ENCODE results near the gene FNDC3A. TPM values are rescaled to one million over a fixed set of nuclear protein-coding genes. Genes with fewer than 3 reads are reported as not detected.
"Not testable (repeated sequence)": the region's sequence is repeated elsewhere in the genome, so short reads cannot be mapped to it uniquely, and the experiment has no call there.

Gene FNDC3A
- total RNA-seq, 1 experiment from 2014 or later: 15.6 TPM

- POLR2A ChIA-PET (ENCODE audit: unreplicated experiment): no interaction called here
- Histone ChIP-seq H3K4me1 (ENCODE audit: insufficient read depth, low read length) (no peaks in the 10 kb centered on the region), H3K27ac (ENCODE audit: low read length) (no peak overlapping the region), H3K27me3 (ENCODE audit: low read length) (no peaks in the 10 kb centered on the region), H3K9me2 (replicated peaks; ENCODE audit: low read length) (no peaks in the 10 kb centered on the region), H3K79me2 (ENCODE audit: low read length) (no peaks in the 10 kb centered on the region), H3K4me3 (ENCODE audit: low read length) (no peak overlapping the region), H3K4me2 (ENCODE audit: low read length) (no peak overlapping the region), H3K9me3 (ENCODE audit: low read length) (no peaks in the 10 kb centered on the region), H2AFZ (ENCODE audit: low read length) (no peak overlapping the region), H4K20me1 (ENCODE audit: low read length) (no peaks in the 10 kb centered on the region), H3K9ac (ENCODE audit: low read length) (no peak overlapping the region), H3F3A (ENCODE audit: low read length, unreplicated experiment) (no peaks in the 10 kb centered on the region), H3K36me3 (ENCODE audit: low read depth, low read length) (peaks cover 19% of the 10 kb centered on the region)
- CTCF ChIA-PET: no interaction called here
- ATAC-seq (no peak), DNase-seq (no peak)
- intact Hi-C loops (cut with micrococcal nuclease): no loop called here
- no TSS peak for BruUV-seq (replicated peaks)
- TF ChIP-seq CTCF (conservative IDR thresholded peaks at IDR 0.05; ENCODE audit: low read depth, low read length) (no peak), EZH2 (IDR thresholded peaks at IDR 0.05; ENCODE audit: low read length, unreplicated experiment) (no peak), EZH2phosphoT487 (IDR thresholded peaks at IDR 0.05; ENCODE audit: borderline replicate concordance, low read length) (no peak)
Measured at GRCh38 chr13:49134305-49134704, 158.6 kb downstream of the FNDC3A start.

DNA sequence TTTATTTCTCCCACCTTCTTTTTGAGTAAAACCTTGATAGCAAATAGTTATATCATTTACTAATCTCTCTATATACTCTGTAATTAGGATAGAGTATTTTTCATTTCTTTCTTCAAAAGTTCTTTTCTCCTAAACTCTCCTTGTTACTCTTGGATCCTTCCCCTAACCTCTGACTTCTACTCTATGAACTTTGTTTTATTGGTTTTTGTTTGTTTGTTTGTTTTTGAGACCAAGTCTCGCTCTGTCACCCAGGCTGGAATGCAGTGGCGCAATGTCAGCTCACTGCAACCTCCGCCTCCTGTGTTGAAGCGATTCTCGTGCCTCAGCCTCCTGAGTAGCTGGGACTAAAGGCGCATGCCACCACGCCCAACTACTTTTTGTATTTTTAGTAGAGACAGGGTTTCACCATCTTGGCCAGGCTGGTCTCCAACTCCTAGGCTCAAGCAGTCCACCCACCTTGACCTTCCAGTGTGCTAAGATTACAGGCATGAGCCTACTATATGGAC lies 161.5 kb downstream of the FNDC3A start:
- ATAC-seq; H3K9ac ChIP-seq (ENCODE audit: low read length); H3K79me2 ChIP-seq (ENCODE audit: low read length); H3K9me3 ChIP-seq (ENCODE audit: low read length); POLR2A ChIA-PET (ENCODE audit: unreplicated experiment); H3K27me3 ChIP-seq (ENCODE audit: low read length); H3K4me3 ChIP-seq (ENCODE audit: low read length); H3K9me2 ChIP-seq (replicated peaks; ENCODE audit: low read length); H3K4me2 ChIP-seq (ENCODE audit: low read length); H2AFZ ChIP-seq (ENCODE audit: low read length); intact Hi-C loops (cut with micrococcal nuclease); H3F3A ChIP-seq (ENCODE audit: low read length, unreplicated experiment); BruUV-seq (replicated peaks); H3K27ac ChIP-seq (ENCODE audit: low read length); H3K4me1 ChIP-seq (ENCODE audit: insufficient read depth, low read length); H4K20me1 ChIP-seq (ENCODE audit: low read length); DNase-seq; CTCF ChIA-PET: not testable (repeated sequence)
- peaks cover 12% of the 10 kb centered on the region for H3K36me3 ChIP-seq (ENCODE audit: low read depth, low read length)

DNA sequence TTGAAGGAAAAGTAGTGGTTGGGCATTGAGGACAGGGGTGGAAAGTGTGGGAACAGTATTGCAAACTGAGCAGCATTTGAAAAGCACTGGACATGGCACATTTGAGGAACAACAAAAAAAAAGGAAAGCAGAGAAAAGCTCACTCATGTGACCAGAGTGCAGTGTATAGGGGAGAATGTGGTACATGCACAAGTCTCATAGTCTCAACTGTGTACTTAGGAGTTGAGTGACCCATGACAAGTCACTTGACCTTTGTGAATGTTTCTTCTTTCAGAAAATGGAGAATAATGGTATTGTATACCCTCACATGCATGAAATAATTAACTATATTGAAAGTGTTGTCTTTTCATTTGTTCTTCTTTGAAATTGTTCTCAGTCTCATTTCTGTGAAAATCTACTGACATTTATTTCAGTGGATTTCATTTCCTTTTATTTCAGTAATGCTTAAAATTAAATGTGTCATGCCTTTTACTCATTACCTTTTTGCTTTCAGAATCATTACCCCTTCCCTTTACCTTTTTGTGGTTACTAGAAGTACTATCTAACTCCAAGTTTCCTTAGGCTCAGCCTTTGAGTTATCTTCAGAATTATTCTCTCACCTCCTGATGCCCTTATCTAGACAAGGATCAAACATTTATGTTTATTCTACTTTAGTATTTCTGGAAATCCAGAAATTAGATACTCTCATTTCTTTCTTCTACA lies 165.3 kb downstream of the FNDC3A start:
- no peak for ATAC-seq
- Histone ChIP-seq H3K79me2 (ENCODE audit: low read length) (no peaks in the 10 kb centered on the region), H3K4me1 (ENCODE audit: insufficient read depth, low read length) (no peaks in the 10 kb centered on the region), H3K27me3 (ENCODE audit: low read length) (no peaks in the 10 kb centered on the region), H3F3A (ENCODE audit: low read length, unreplicated experiment) (no peaks in the 10 kb centered on the region), H3K36me3 (ENCODE audit: low read depth, low read length) (peaks cover 9% of the 10 kb centered on the region; the same call in 1 of the 2 replicates), H3K4me2 (ENCODE audit: low read length) (no peak overlapping the region), H3K9ac (ENCODE audit: low read length) (no peak overlapping the region), H2AFZ (ENCODE audit: low read length) (no peak overlapping the region), H3K9me3 (ENCODE audit: low read length) (no peaks in the 10 kb centered on the region), H3K9me2 (replicated peaks; ENCODE audit: low read length) (no peaks in the 10 kb centered on the region), H3K27ac (ENCODE audit: low read length) (no peak overlapping the region), H4K20me1 (ENCODE audit: low read length) (no peaks in the 10 kb centered on the region), H3K4me3 (ENCODE audit: low read length) (no peak overlapping the region)
- CTCF ChIA-PET: no interaction called here
- DNase-seq: no peak
- TF ChIP-seq CTCF (conservative IDR thresholded peaks at IDR 0.05; ENCODE audit: low read depth, low read length) (no peak), EZH2phosphoT487 (IDR thresholded peaks at IDR 0.05; ENCODE audit: borderline replicate concordance, low read length) (no peak), EZH2 (IDR thresholded peaks at IDR 0.05; ENCODE audit: low read length, unreplicated experiment) (no peak)
- intact Hi-C loops (cut with micrococcal nuclease): no loop called here
- no TSS peak for BruUV-seq (replicated peaks)
- POLR2A ChIA-PET (ENCODE audit: unreplicated experiment): no interaction called here
